ENCODE results near the gene HRK. TPM values are rescaled to one million over a fixed set of nuclear protein-coding genes. Genes with fewer than 3 reads are reported as not detected.

The HRK gene
- total and polyA plus RNA-seq, 11 donors = 0.03 to 1.3 (median 0.19) TPM; not detected in 2

GRCh38 chr12:116874324-116874995, 6.8 kb downstream of the HRK start:
- peaks cover 10 to 53% (median 20%) of the 10 kb centered on the region in 9 donors for H3K27me3 ChIP-seq
- H3K9me3 ChIP-seq = peaks cover 0 to 11% (median 0%) of the 10 kb centered on the region in 12 donors
- no peak overlapping the region for H3K4me3 ChIP-seq
- H3K4me1 ChIP-seq = peaks cover 0 to 15% (median 9%) of the 10 kb centered on the region in 12 donors
- no peak overlapping the region for H3K27ac ChIP-seq
- 91 to 95% (median 93%) methylated on average over 4 of the region's 4 CpGs for WGBS, 4 donors
- intact Hi-C loops (cut with DNase I) = no loop called here
- no peak for TF ChIP-seq POLR2A (IDR thresholded peaks at IDR 0.05)
- TF ChIP-seq, protein P1, sequence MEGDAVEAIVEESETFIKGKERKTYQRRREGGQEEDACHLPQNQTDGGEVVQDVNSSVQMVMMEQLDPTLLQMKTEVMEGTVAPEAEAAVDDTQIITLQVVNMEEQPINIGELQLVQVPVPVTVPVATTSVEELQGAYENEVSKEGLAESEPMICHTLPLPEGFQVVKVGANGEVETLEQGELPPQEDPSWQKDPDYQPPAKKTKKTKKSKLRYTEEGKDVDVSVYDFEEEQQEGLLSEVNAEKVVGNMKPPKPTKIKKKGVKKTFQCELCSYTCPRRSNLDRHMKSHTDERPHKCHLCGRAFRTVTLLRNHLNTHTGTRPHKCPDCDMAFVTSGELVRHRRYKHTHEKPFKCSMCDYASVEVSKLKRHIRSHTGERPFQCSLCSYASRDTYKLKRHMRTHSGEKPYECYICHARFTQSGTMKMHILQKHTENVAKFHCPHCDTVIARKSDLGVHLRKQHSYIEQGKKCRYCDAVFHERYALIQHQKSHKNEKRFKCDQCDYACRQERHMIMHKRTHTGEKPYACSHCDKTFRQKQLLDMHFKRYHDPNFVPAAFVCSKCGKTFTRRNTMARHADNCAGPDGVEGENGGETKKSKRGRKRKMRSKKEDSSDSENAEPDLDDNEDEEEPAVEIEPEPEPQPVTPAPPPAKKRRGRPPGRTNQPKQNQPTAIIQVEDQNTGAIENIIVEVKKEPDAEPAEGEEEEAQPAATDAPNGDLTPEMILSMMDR (IDR thresholded peaks at IDR 0.05) = no peak
- H3K36me3 ChIP-seq = no peaks in the 10 kb centered on the region
- ATAC-seq (no peak), DNase-seq (no peak)

GRCh38 chr12:116870306-116870705, 10.9 kb downstream of the HRK start:
- 62 to 75% (median 66%) methylated on average over 4 of the region's 4 CpGs for WGBS, 4 donors
- Histone ChIP-seq H3K9me3 (peaks cover 0 to 11% (median 0%) of the 10 kb centered on the region in 12 donors), H3K36me3 (no peaks in the 10 kb centered on the region), H3K4me3 (no peak overlapping the region), H3K27me3 (peaks cover 0 to 13% (median 0%) of the 10 kb centered on the region in 9 donors), H3K27ac (no peak overlapping the region), H3K4me1 (no peaks in the 10 kb centered on the region)
- no peak for ATAC-seq
- no peak for TF ChIP-seq POLR2A (IDR thresholded peaks at IDR 0.05)
- TF ChIP-seq, protein P1 (IDR thresholded peaks at IDR 0.05) = no peak
- no peak for DNase-seq
- intact Hi-C loops (cut with DNase I) = no loop called here

GRCh38 chr12:116867523-116867922, 13.7 kb downstream of the HRK start:
- Histone ChIP-seq H3K27me3 (peaks cover 0 to 7% (median 0%) of the 10 kb centered on the region in 9 donors), H3K9me3 (no peaks in the 10 kb centered on the region), H3K27ac (no peak overlapping the region), H3K36me3 (no peaks in the 10 kb centered on the region), H3K4me3 (no peak overlapping the region), H3K4me1 (no peaks in the 10 kb centered on the region)
- no peak for TF ChIP-seq POLR2A (IDR thresholded peaks at IDR 0.05)
- TF ChIP-seq, protein P1 (IDR thresholded peaks at IDR 0.05) = no peak
- WGBS, 4 donors = 87 to 91% (median 89%) methylated on average over 2 of the region's 2 CpGs
- intact Hi-C loops (cut with DNase I) = no loop called here
- ATAC-seq (no peak), DNase-seq (no peak)

DNA sequence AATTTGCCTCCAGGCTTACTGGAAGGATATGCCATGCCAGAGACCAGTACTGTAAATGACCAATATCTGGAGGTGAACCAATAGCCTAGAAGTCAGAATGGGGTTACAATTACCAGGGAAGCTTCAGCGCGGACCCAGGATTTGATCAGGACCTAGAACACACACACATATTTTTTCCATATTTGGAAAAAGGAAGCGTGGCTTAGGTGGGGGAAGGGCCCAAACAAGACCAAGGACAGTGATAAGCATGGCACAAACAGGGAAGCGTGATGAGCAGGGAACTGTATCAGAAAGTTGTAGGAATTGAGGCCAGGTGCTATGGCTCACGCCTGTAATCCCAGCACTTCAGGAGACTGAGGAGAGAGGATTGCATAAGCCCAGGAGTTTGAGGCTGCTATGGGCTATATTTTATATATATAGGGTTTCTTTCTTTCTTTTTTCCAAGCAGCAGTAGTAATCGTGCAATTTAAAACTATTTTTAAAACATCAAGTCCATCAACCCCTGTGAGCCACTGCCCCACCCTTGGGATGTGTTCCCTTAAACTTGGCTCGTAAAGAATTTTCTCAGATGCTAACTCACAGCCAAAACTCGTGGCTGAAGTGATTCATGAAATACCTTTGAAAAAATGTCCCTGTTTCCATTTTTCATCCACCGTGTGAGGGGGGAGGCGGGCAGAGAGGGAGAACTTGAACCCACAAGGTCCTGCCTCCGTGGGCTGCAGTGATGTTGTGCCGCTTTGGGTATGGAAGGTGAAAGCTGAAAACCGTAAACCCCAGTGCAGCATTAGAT, 16.7 kb downstream of the HRK start:
- TF ChIP-seq, protein P1 (IDR thresholded peaks at IDR 0.05) = no peak
- no peak for TF ChIP-seq POLR2A (IDR thresholded peaks at IDR 0.05)
- no peak for ATAC-seq
- 62 to 75% (median 68%) methylated on average over 13 of the region's 13 CpGs for WGBS, 4 donors

More for the DNA sequence above, 16.7 kb downstream of the HRK start:
- no peak for DNase-seq
- Histone ChIP-seq H3K4me3 (no peak overlapping the region), H3K36me3 (no peaks in the 10 kb centered on the region), H3K9me3 (no peaks in the 10 kb centered on the region), H3K27ac (no peak overlapping the region), H3K4me1 (peaks cover 0 to 21% (median 6%) of the 10 kb centered on the region in 12 donors), H3K27me3 (peaks cover 0 to 3% (median 0%) of the 10 kb centered on the region in 9 donors)
- intact Hi-C loops (cut with DNase I) = no loop called here

All from heart left ventricle (tissue), 16 donors.